HL-60 (cell line): ENCODE measurements around the gene DDX18.
A peak's percentile ranks its signal among the peaks of the same experiment; 100 is the strongest.

Experiments
- DNase-seq, 2 experiments: peaks; one replicate each; pipeline ENCODE4 v3.0.0-alpha.2; 2010 to 2020; ENCODE audit warnings: low read depth in 1 of 2, low spot score in 1 of 2
- H3K27ac ChIP-seq: fragments of 250-450 bp; sonication (Bioruptor Pico); replicated peaks from 2 replicates; pipeline ENCODE4 v1.5.1; 2020; ENCODE audit warnings: mild to moderate bottlenecking, moderate library complexity
- H3K27me3 ChIP-seq: fragments of 250-450 bp; sonication (Bioruptor Pico); 2 replicates; pipeline ENCODE4 v1.5.1; 2021; ENCODE audit warnings: mild to moderate bottlenecking, moderate library complexity; ENCODE audit not compliant: insufficient read depth, poor library complexity, severe bottlenecking
- H3K4me3 ChIP-seq: replicated peaks from 2 replicates; pipeline ENCODE4 v1.5.1; 2011; ENCODE audit warnings: mild to moderate bottlenecking, control low read depth, low read length; ENCODE audit not compliant: insufficient read depth
- GABPA ChIP-seq: IDR thresholded peaks from 2 replicates; pipeline ENCODE4 v1.6.1; 2012; ENCODE audit warnings: low read depth
- POLR2AphosphoS5 ChIP-seq: IDR thresholded peaks from 2 replicates; pipeline ENCODE4 v1.6.1; 2012; ENCODE audit warnings: low read depth
- SPI1 ChIP-seq: IDR thresholded peaks from 2 replicates; pipeline ENCODE4 v1.6.1; 2012; ENCODE audit warnings: low read depth, mild to moderate bottlenecking, borderline replicate concordance
- TF ChIP-seq, protein P1 (sequence below): IDR thresholded peaks from 2 replicates; pipeline ENCODE4 v1.6.1; 2012; ENCODE audit warnings: low read depth; ENCODE audit not compliant: insufficient replicate concordance
- TF ChIP-seq, protein P2 (sequence below): IDR thresholded peaks from one replicate; pipeline ENCODE4 v1.5.1; 2011; ENCODE audit warnings: low read length, control low read depth, inconsistent platforms; ENCODE audit not compliant: insufficient read depth

DDX18 gene

DNA sequence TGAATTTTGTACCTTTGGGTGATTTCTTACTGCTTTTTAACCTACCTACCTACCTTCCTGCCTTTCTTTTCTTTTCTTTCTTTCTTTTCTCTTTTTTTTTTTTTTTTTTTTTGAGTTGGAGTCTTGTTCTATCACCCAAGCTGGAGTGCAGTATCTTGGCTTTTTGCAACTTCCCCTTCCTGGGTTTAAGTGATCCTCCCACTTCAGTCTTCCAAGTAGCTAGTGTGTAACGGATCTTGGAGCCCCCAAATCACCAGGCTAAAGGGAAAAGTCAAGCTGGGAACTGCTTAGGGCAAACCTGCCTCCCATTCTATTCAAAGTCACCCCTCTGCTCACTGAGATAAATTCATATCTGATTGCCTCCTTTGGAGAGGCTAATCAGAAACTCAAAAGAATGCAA, 61.3 kb downstream of the DDX18 start:
- Histone ChIP-seq H3K27me3 (no peaks in the 10 kb centered on the region), H3K4me3 (no peak overlapping the region), H3K27ac (0 out of 2 replicates have a peak overlapping the region, but pooled peaks have one; percentile 16)
- TF ChIP-seq GABPA (no peak), SPI1 (no peak), POLR2AphosphoS5 (no peak)
- TF ChIP-seq, protein P1, sequence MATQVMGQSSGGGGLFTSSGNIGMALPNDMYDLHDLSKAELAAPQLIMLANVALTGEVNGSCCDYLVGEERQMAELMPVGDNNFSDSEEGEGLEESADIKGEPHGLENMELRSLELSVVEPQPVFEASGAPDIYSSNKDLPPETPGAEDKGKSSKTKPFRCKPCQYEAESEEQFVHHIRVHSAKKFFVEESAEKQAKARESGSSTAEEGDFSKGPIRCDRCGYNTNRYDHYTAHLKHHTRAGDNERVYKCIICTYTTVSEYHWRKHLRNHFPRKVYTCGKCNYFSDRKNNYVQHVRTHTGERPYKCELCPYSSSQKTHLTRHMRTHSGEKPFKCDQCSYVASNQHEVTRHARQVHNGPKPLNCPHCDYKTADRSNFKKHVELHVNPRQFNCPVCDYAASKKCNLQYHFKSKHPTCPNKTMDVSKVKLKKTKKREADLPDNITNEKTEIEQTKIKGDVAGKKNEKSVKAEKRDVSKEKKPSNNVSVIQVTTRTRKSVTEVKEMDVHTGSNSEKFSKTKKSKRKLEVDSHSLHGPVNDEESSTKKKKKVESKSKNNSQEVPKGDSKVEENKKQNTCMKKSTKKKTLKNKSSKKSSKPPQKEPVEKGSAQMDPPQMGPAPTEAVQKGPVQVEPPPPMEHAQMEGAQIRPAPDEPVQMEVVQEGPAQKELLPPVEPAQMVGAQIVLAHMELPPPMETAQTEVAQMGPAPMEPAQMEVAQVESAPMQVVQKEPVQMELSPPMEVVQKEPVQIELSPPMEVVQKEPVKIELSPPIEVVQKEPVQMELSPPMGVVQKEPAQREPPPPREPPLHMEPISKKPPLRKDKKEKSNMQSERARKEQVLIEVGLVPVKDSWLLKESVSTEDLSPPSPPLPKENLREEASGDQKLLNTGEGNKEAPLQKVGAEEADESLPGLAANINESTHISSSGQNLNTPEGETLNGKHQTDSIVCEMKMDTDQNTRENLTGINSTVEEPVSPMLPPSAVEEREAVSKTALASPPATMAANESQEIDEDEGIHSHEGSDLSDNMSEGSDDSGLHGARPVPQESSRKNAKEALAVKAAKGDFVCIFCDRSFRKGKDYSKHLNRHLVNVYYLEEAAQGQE, result no peak
- TF ChIP-seq, protein P2, sequence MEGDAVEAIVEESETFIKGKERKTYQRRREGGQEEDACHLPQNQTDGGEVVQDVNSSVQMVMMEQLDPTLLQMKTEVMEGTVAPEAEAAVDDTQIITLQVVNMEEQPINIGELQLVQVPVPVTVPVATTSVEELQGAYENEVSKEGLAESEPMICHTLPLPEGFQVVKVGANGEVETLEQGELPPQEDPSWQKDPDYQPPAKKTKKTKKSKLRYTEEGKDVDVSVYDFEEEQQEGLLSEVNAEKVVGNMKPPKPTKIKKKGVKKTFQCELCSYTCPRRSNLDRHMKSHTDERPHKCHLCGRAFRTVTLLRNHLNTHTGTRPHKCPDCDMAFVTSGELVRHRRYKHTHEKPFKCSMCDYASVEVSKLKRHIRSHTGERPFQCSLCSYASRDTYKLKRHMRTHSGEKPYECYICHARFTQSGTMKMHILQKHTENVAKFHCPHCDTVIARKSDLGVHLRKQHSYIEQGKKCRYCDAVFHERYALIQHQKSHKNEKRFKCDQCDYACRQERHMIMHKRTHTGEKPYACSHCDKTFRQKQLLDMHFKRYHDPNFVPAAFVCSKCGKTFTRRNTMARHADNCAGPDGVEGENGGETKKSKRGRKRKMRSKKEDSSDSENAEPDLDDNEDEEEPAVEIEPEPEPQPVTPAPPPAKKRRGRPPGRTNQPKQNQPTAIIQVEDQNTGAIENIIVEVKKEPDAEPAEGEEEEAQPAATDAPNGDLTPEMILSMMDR, result no peak
- DNase-seq, result peak; percentile 4 to 38

DNA sequence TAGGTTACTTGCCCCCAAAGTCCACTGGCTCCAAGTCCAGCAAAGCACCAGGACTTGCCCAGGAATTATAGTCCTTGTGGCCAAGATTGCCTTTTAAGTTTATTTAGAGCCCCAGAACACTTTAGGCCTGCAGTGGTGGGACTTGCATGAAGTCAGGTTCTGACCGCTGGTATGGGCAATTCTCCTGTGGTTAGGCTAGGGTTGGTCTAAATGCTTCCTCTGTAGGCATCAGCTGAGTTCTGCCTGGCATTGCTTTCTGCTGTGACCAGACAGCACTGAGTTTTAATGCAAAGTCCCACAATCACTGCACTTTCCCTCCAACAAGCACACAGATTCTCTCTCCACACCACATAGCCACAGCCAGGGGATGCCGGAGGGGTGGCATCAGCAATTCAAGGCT, 64.5 kb downstream of the DDX18 start:
- Histone ChIP-seq H3K27me3 (no peaks in the 10 kb centered on the region), H3K4me3 (no peak overlapping the region), H3K27ac (no peak overlapping the region)
- DNase-seq, result no peak
- TF ChIP-seq, protein P2, result no peak
- TF ChIP-seq, protein P1, result no peak
- TF ChIP-seq POLR2AphosphoS5, result no peak
- TF ChIP-seq SPI1, result no peak
- TF ChIP-seq GABPA, result no peak
